ENCODE measurements around the gene LY6G6C. TPM values are rescaled to one million over a fixed set of nuclear protein-coding genes. Genes with fewer than 3 reads are reported as not detected.

LY6G6C gene
- total and polyA plus RNA-seq, 2 of the 13 experiments (the other 11 are each of a cell fraction or from before 2014, with no cell fraction given) = 0.15 TPM; not detected in 1

- TF ChIP-seq, protein P1, sequence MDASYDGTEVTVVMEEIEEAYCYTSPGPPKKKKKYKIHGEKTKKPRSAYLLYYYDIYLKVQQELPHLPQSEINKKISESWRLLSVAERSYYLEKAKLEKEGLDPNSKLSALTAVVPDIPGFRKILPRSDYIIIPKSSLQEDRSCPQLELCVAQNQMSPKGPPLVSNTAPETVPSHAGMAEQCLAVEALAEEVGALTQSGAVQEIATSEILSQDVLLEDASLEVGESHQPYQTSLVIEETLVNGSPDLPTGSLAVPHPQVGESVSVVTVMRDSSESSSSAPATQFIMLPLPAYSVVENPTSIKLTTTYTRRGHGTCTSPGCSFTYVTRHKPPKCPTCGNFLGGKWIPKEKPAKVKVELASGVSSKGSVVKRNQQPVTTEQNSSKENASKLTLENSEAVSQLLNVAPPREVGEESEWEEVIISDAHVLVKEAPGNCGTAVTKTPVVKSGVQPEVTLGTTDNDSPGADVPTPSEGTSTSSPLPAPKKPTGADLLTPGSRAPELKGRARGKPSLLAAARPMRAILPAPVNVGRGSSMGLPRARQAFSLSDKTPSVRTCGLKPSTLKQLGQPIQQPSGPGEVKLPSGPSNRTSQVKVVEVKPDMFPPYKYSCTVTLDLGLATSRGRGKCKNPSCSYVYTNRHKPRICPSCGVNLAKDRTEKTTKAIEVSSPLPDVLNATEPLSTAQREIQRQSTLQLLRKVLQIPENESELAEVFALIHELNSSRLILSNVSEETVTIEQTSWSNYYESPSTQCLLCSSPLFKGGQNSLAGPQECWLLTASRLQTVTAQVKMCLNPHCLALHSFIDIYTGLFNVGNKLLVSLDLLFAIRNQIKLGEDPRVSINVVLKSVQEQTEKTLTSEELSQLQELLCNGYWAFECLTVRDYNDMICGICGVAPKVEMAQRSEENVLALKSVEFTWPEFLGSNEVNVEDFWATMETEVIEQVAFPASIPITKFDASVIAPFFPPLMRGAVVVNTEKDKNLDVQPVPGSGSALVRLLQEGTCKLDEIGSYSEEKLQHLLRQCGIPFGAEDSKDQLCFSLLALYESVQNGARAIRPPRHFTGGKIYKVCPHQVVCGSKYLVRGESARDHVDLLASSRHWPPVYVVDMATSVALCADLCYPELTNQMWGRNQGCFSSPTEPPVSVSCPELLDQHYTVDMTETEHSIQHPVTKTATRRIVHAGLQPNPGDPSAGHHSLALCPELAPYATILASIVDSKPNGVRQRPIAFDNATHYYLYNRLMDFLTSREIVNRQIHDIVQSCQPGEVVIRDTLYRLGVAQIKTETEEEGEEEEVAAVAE (CRISPR knock-in tag; IDR thresholded peaks at IDR 0.05; ENCODE audit: borderline replicate concordance) = peak; percentile 77; the same call in 1 of the 2 replicates
- TF ChIP-seq HNF4G (IDR thresholded peaks at IDR 0.05; ENCODE audit: borderline replicate concordance, low read depth, low read length) (peak; percentile 63; the same call in 1 of the 2 replicates), HNF4G (CRISPR knock-in tag; IDR thresholded peaks at IDR 0.05; ENCODE audit: borderline replicate concordance, low read depth) (0 out of 2 replicates have a peak, but pooled peaks have one; percentile 35), ARID5B (CRISPR knock-in tag; IDR thresholded peaks at IDR 0.05) (peak; percentile 84), ZNF33A (CRISPR knock-in tag; IDR thresholded peaks at IDR 0.05; ENCODE audit: borderline replicate concordance) (0 out of 2 replicates have a peak, but pooled peaks have one; percentile 58), CC2D1A (CRISPR knock-in tag; IDR thresholded peaks at IDR 0.05) (peak; percentile 65; the same call in 1 of the 2 replicates), ZNF333 (CRISPR knock-in tag; IDR thresholded peaks at IDR 0.05; ENCODE audit: borderline replicate concordance) (peak; percentile 49; the same call in 1 of the 2 replicates), ZNF12 (CRISPR knock-in tag; IDR thresholded peaks at IDR 0.05) (peak; percentile 55; the same call in 1 of the 2 replicates), ZNF800 (CRISPR knock-in tag; IDR thresholded peaks at IDR 0.05) (peak; percentile 51; the same call in 1 of the 2 replicates), TOE1 (CRISPR knock-in tag; IDR thresholded peaks at IDR 0.05) (peak; percentile 76; the same call in 1 of the 2 replicates), ATF7-NPFF (CRISPR knock-in tag; IDR thresholded peaks at IDR 0.05; ENCODE audit: low read depth) (no peak), MAZ (IDR thresholded peaks at IDR 0.05; ENCODE audit: borderline replicate concordance, low read depth, low read length) (peak; percentile 78), MAZ (CRISPR knock-in tag; IDR thresholded peaks at IDR 0.05; ENCODE audit: low read depth) (peak; percentile 69; the same call in 1 of the 2 replicates)
- TF ChIP-seq, protein P2, sequence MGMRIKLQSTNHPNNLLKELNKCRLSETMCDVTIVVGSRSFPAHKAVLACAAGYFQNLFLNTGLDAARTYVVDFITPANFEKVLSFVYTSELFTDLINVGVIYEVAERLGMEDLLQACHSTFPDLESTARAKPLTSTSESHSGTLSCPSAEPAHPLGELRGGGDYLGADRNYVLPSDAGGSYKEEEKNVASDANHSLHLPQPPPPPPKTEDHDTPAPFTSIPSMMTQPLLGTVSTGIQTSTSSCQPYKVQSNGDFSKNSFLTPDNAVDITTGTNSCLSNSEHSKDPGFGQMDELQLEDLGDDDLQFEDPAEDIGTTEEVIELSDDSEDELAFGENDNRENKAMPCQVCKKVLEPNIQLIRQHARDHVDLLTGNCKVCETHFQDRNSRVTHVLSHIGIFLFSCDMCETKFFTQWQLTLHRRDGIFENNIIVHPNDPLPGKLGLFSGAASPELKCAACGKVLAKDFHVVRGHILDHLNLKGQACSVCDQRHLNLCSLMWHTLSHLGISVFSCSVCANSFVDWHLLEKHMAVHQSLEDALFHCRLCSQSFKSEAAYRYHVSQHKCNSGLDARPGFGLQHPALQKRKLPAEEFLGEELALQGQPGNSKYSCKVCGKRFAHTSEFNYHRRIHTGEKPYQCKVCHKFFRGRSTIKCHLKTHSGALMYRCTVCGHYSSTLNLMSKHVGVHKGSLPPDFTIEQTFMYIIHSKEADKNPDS (CRISPR knock-in tag; IDR thresholded peaks at IDR 0.05) = 0 out of 2 replicates have a peak, but pooled peaks have one; percentile 44
These were observed 18.5 kb downstream of the LY6G6C start, which contains the start of gene ABHD16A (continued) for GRCh38 chr6:31702819-31703716.

Measured in HepG2 (cell line).